SK-N-SH treated with all-trans-retinoic acid at 6 μM for 48 hours (cell line): ENCODE measurements around the gene CA9.

ENCODE experiments used
- BACH2 ChIP-seq: fragments of 250-450 bp; sonication (Bioruptor Pico); IDR thresholded peaks from 2 replicates; pipeline ENCODE4 v1.9.0; 2021; ENCODE audit warnings: mild to moderate bottlenecking, borderline replicate concordance
- CREB5 ChIP-seq: fragments of 250-450 bp; sonication (Bioruptor Pico); IDR thresholded peaks from 2 replicates; pipeline ENCODE4 v1.5.1; 2020; ENCODE audit warnings: low read depth, mild to moderate bottlenecking, moderate library complexity
- CSDC2 ChIP-seq: fragments of 250-450 bp; sonication (Bioruptor Pico); IDR thresholded peaks from 2 replicates; pipeline ENCODE4 v1.5.0; 2020; ENCODE audit warnings: mild to moderate bottlenecking, moderate library complexity
- ISL1 ChIP-seq: fragments of 250-450 bp; sonication (Bioruptor Pico); IDR thresholded peaks from 2 replicates; pipeline ENCODE4 v2.1.2; 2022; ENCODE audit warnings: mild to moderate bottlenecking, moderate library complexity
- PATZ1 ChIP-seq: fragments of 250-450 bp; sonication (Bioruptor Pico); IDR thresholded peaks from 2 replicates; pipeline ENCODE4 v1.8.0; 2020; ENCODE audit warnings: mild to moderate bottlenecking, moderate library complexity, borderline replicate concordance
- RARB ChIP-seq: fragments of 250-450 bp; sonication (Bioruptor Pico); IDR thresholded peaks from 2 replicates; pipeline ENCODE4 v1.8.0; 2021; ENCODE audit warnings: mild to moderate bottlenecking, moderate library complexity
- TOX ChIP-seq: fragments of 250-450 bp; sonication (Bioruptor Pico); IDR thresholded peaks from 2 replicates; pipeline ENCODE4 v1.8.0; 2021; ENCODE audit warnings: mild to moderate bottlenecking, moderate library complexity, borderline replicate concordance
- ZFP3 ChIP-seq: fragments of 250-450 bp; sonication (Bioruptor Pico); IDR thresholded peaks from 2 replicates; pipeline ENCODE4 v1.5.0; 2020; ENCODE audit warnings: mild to moderate bottlenecking, moderate library complexity
- ZFP30 ChIP-seq: fragments of 450-650 bp; formaldehyde crosslinking; IDR thresholded peaks from 2 replicates; pipeline ENCODE4 v1.5.0; 2022; ENCODE audit warnings: mild to moderate bottlenecking, moderate library complexity
- ZNF565 ChIP-seq: fragments of 450-650 bp; formaldehyde crosslinking; conservative IDR thresholded peaks from 2 replicates; pipeline ENCODE4 v1.5.0; 2020; ENCODE audit warnings: low read depth, mild to moderate bottlenecking, moderate library complexity
- ZNF70 ChIP-seq: fragments of 450-650 bp; formaldehyde crosslinking; IDR thresholded peaks from 2 replicates; pipeline ENCODE4 v1.5.0; 2020; ENCODE audit warnings: mild to moderate bottlenecking, moderate library complexity
- TF ChIP-seq, protein P1 (sequence below): fragments of 250-450 bp; sonication (Bioruptor Pico); IDR thresholded peaks from 2 replicates; pipeline ENCODE4 v1.5.1; 2021; ENCODE audit warnings: mild to moderate bottlenecking, moderate library complexity

DNA sequence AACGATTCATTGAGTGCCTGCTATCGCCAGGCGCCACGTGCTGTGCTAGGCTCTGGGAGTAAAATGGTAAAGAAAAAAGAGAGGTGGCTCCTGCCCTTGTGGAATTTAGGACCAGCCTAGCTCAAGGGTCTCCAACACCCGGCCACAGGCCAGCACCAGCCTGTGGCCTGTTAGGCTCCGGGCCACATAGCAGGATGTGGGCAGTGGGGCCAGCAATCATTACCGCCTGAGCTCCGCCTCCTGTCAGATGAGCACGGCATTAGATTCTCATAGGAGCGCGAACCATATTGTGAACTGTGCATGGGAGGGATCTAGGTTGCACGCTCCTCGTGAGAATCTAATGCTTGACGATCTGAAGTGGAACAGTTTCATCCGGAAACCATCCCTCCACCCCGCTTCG lies 17.4 kb upstream of the CA9 start:
- TF ChIP-seq, protein P1, sequence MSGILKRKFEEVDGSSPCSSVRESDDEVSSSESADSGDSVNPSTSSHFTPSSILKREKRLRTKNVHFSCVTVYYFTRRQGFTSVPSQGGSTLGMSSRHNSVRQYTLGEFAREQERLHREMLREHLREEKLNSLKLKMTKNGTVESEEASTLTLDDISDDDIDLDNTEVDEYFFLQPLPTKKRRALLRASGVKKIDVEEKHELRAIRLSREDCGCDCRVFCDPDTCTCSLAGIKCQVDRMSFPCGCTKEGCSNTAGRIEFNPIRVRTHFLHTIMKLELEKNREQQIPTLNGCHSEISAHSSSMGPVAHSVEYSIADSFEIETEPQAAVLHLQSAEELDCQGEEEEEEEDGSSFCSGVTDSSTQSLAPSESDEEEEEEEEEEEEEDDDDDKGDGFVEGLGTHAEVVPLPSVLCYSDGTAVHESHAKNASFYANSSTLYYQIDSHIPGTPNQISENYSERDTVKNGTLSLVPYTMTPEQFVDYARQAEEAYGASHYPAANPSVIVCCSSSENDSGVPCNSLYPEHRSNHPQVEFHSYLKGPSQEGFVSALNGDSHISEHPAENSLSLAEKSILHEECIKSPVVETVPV (CRISPR knock-in tag) = no peak
- TF ChIP-seq ZFP3 (CRISPR knock-in tag) = no peak
- no peak for TF ChIP-seq ZNF70 (CRISPR knock-in tag)
- TF ChIP-seq CSDC2 (CRISPR knock-in tag) = no peak
- no peak for TF ChIP-seq PATZ1 (CRISPR knock-in tag)
- TF ChIP-seq CREB5 = no peak
- no peak for TF ChIP-seq ZFP30 (CRISPR knock-in tag)
- TF ChIP-seq ISL1 (CRISPR knock-in tag) = no peak
- no peak for TF ChIP-seq RARB (CRISPR knock-in tag)
- no peak for TF ChIP-seq TOX
- no peak for TF ChIP-seq ZNF565 (CRISPR knock-in tag)
- TF ChIP-seq BACH2 = no peak
